Measurements from ENCODE around the gene NUMBL.
"Not testable (repeated sequence)": the region's sequence is repeated elsewhere in the genome, so short reads cannot be mapped to it uniquely, and the experiment has no call there.

Gene NUMBL

GRCh38 chr19:40690050-40690692, at the start of gene NUMBL:
Gene NUMBL, minus strand, starts transcription at chr19:40690651. Its CDS starts 168 bp downstream, at chr19:40690483.
- no peak for DNase-seq (ENCODE audit: low spot score)

- no peak for DNase-seq (ENCODE audit: low spot score)
Observed at GRCh38 chr19:40739030-40739839, 48.8 kb upstream of the NUMBL start.

- DNase-seq (ENCODE audit: low spot score), result no peak
Observed at GRCh38 chr19:40737102-40737644, 46.7 kb upstream of the NUMBL start.

GRCh38 chr19:40736661-40737060, 46.2 kb upstream of the NUMBL start:
- DNase-seq (ENCODE audit: low spot score), result no peak

- no peak for DNase-seq (ENCODE audit: low spot score)
Observed at GRCh38 chr19:40735013-40735771, 44.7 kb upstream of the NUMBL start.

GRCh38 chr19:40733149-40733548, 42.7 kb upstream of the NUMBL start:
- DNase-seq (ENCODE audit: low spot score), result no peak

- not testable (repeated sequence) for DNase-seq (ENCODE audit: low spot score)
Observed at GRCh38 chr19:40732304-40732703, 41.9 kb upstream of the NUMBL start.

- DNase-seq (ENCODE audit: low spot score), result not testable (repeated sequence)
Observed at GRCh38 chr19:40730065-40730464, 39.6 kb upstream of the NUMBL start.

- no peak for DNase-seq (ENCODE audit: low spot score)
Observed at GRCh38 chr19:40726279-40726678, 35.8 kb upstream of the NUMBL start.

- DNase-seq (ENCODE audit: low spot score), result no peak
Observed at GRCh38 chr19:40724855-40725254, 34.4 kb upstream of the NUMBL start.

- no peak for DNase-seq (ENCODE audit: low spot score)
Observed at GRCh38 chr19:40724315-40724714, 33.9 kb upstream of the NUMBL start.

- no peak for DNase-seq (ENCODE audit: low spot score)
Observed at GRCh38 chr19:40723661-40724254, 33.3 kb upstream of the NUMBL start.

GRCh38 chr19:40721936-40722661, 31.6 kb upstream of the NUMBL start:
- DNase-seq (ENCODE audit: low spot score), result no peak

- DNase-seq (ENCODE audit: low spot score), result no peak
Observed at GRCh38 chr19:40721140-40721486, 30.7 kb upstream of the NUMBL start.

- no peak for DNase-seq (ENCODE audit: low spot score)
Observed at GRCh38 chr19:40719414-40719894, 29.0 kb upstream of the NUMBL start.

- peak; percentile 71 for DNase-seq (ENCODE audit: low spot score)
Observed at GRCh38 chr19:40718774-40719391, 28.4 kb upstream of the NUMBL start.

- no peak for DNase-seq (ENCODE audit: low spot score)
Observed at GRCh38 chr19:40717880-40718773, 27.7 kb upstream of the NUMBL start.

- no peak for DNase-seq (ENCODE audit: low spot score)
Observed at GRCh38 chr19:40717325-40717879, 27.0 kb upstream of the NUMBL start.
